Liver (tissue), 3 donors: ENCODE results near the gene SGMS1.

Experiments
- CTCF ChIP-seq: fragments of 150-350 bp; IDR thresholded peaks from 2 replicates; pipeline ENCODE4 v1.5.1; 2017; ENCODE audit warnings: improper control_type of control experiment, low read depth, low read length; ENCODE audit not compliant: missing input control
- FOXA1 ChIP-seq: IDR thresholded peaks from 2 replicates; pipeline ENCODE4 v1.6.1; 2016; ENCODE audit warnings: antibody characterized with exemption
- FOXA2 ChIP-seq: IDR thresholded peaks from 2 replicates; pipeline ENCODE4 v1.6.1; 2016; ENCODE audit warnings: antibody characterized with exemption
- GABPA ChIP-seq, 2 donors: IDR thresholded peaks in 1 of 2; conservative IDR thresholded peaks in 1 of 2; 2 replicates each; pipeline ENCODE4 v1.6.1; 2016; ENCODE audit warnings: antibody characterized with exemption in 2 of 2, mild to moderate bottlenecking in 1 of 2, moderate library complexity in 1 of 2
- HNF4A ChIP-seq, 2 donors: conservative IDR thresholded peaks; 2 replicates each; pipeline ENCODE4 v1.6.1; 2016; ENCODE audit warnings: antibody characterized with exemption in 2 of 2, mild to moderate bottlenecking in 2 of 2
- JUND ChIP-seq, 2 donors: IDR thresholded peaks; 2 replicates each; pipeline ENCODE4 v1.6.1; 2016; ENCODE audit warnings: antibody characterized with exemption in 2 of 2
- NR2F2 ChIP-seq: IDR thresholded peaks from 2 replicates; pipeline ENCODE4 v1.6.1; 2016; ENCODE audit warnings: antibody characterized with exemption
- RAD21 ChIP-seq, 2 donors: IDR thresholded peaks; 2 replicates each; pipeline ENCODE4 v1.6.1; 2016; ENCODE audit warnings: antibody characterized with exemption in 2 of 2, mild to moderate bottlenecking in 2 of 2
- REST ChIP-seq: IDR thresholded peaks from 2 replicates; pipeline ENCODE4 v1.6.1; 2016; ENCODE audit warnings: antibody characterized with exemption, mild to moderate bottlenecking
- RXRA ChIP-seq, 2 donors: IDR thresholded peaks; 2 replicates each; pipeline ENCODE4 v1.6.1; 2017 to 2018; ENCODE audit warnings: antibody characterized with exemption in 2 of 2, mild to moderate bottlenecking in 1 of 2
- SP1 ChIP-seq: IDR thresholded peaks from 2 replicates; pipeline ENCODE4 v1.6.1; 2018; ENCODE audit warnings: antibody characterized with exemption, mild to moderate bottlenecking
- TAF1 ChIP-seq: conservative IDR thresholded peaks from 2 replicates; pipeline ENCODE4 v1.6.1; 2016; ENCODE audit warnings: antibody characterized with exemption, mild to moderate bottlenecking
- TF ChIP-seq, protein P1 (sequence below): IDR thresholded peaks from 2 replicates; pipeline ENCODE4 v1.6.1; 2016; ENCODE audit warnings: antibody characterized with exemption
- TF ChIP-seq, protein P2 (sequence below): IDR thresholded peaks from 2 replicates; pipeline ENCODE4 v1.6.1; 2016; ENCODE audit warnings: antibody characterized with exemption
- donor health status: healthy.
- donor health status: healthy.

DNA sequence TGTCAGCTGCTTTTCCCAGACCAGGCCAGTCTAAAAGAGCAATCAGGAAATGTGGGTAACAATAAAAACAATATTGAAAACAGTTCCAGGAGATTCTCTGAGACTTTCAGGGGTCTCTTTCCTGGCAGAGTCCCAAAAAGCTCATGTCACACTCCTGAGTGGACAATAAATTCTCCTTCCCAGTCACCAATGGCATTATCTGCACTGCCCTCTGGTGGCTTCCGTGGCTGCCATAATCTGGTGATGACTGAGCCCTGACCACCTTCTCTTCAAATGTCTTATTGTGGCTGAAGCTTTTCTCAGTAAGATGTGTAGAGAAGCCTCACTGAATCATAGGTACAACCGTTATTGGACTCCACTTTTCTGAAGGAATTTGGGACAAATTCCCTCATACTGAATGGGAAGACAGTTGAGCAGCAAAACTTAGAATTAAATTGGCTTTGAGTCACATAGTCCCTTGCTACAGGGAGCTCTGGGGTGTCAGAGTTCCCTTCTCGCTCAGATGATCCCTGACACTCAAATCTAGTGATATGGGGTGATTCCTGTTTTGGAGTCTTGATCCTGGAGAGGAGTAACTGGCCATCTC lies 348.0 kb downstream of the SGMS1 start:
- peak; percentile 68 for TF ChIP-seq CTCF
- TF ChIP-seq, protein P1, sequence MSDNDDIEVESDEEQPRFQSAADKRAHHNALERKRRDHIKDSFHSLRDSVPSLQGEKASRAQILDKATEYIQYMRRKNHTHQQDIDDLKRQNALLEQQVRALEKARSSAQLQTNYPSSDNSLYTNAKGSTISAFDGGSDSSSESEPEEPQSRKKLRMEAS: no peak
- TF ChIP-seq NR2F2: no peak
- no peak for TF ChIP-seq REST
- TF ChIP-seq RAD21 (IDR thresholded peaks at IDR 0.05): peak; percentile 85 to 90
- TF ChIP-seq RXRA (IDR thresholded peaks at IDR 0.05): no peak
- TF ChIP-seq, protein P2, sequence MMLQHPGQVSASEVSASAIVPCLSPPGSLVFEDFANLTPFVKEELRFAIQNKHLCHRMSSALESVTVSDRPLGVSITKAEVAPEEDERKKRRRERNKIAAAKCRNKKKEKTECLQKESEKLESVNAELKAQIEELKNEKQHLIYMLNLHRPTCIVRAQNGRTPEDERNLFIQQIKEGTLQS: no peak
- no peak for TF ChIP-seq GABPA (IDR thresholded peaks at IDR 0.05 in 1 of 2, conservative IDR thresholded peaks at IDR 0.05 in 1 of 2)
- no peak for TF ChIP-seq JUND (IDR thresholded peaks at IDR 0.05)
- no peak for TF ChIP-seq SP1
- TF ChIP-seq FOXA2: no peak
- no peak for TF ChIP-seq TAF1
- no peak for TF ChIP-seq HNF4A (conservative IDR thresholded peaks at IDR 0.05)
- TF ChIP-seq FOXA1: no peak
